ENCODE results near the gene ZFP36. TPM values are rescaled to one million over a fixed set of nuclear protein-coding genes. Genes with fewer than 3 reads are reported as not detected.

ZFP36 gene
- total RNA-seq, 1 donor from 2014 or later: 2.4 TPM

- DNase-seq: no peak
Observed at GRCh38 chr19:39405958-39406655, 540 bp upstream of the ZFP36 start.

GRCh38 chr19:39407410-39407659 lies 688 bp downstream of the ZFP36 start:
- no peak for DNase-seq

- peak; percentile 33 for DNase-seq
Observed at GRCh38 chr19:39407660-39408391, 1.2 kb downstream of the ZFP36 start.

GRCh38 chr19:39408392-39409207 lies 2.0 kb downstream of the ZFP36 start:
- peak; percentile 37 for DNase-seq

- peak; percentile 77 for DNase-seq
Observed at GRCh38 chr19:39409208-39410016, 2.8 kb downstream of the ZFP36 start.

- no peak for DNase-seq
Observed at GRCh38 chr19:39410017-39410830, 3.6 kb downstream of the ZFP36 start.

- no peak for DNase-seq
Observed at GRCh38 chr19:39410831-39411080, 4.1 kb downstream of the ZFP36 start.

GRCh38 chr19:39411081-39411831 lies 4.6 kb downstream of the ZFP36 start:
- DNase-seq: peak; percentile 51

- DNase-seq: peak; percentile 92
Observed at GRCh38 chr19:39411832-39412099, 5.1 kb downstream of the ZFP36 start.

GRCh38 chr19:39412100-39412866 lies 5.6 kb downstream of the ZFP36 start, which contains the start of gene PLEKHG2:
TSS of gene PLEKHG2 (plus strand) at chr19:39412669. CDS start at chr19:39414087, 1,418 bp downstream.
- peak; percentile 99 for DNase-seq

- no peak for DNase-seq
Observed at GRCh38 chr19:39412867-39413271, 6.2 kb downstream of the ZFP36 start.

GRCh38 chr19:39413272-39413910 lies 6.7 kb downstream of the ZFP36 start:
- DNase-seq: peak; percentile 75

GRCh38 chr19:39413911-39414608 lies 7.4 kb downstream of the ZFP36 start:
- DNase-seq: peak; percentile 63

GRCh38 chr19:39415111-39416046 lies 8.7 kb downstream of the ZFP36 start:
- no peak for DNase-seq

GRCh38 chr19:39416152-39417120 lies 9.8 kb downstream of the ZFP36 start:
- DNase-seq: no peak

GRCh38 chr19:39417463-39418181 lies 11.0 kb downstream of the ZFP36 start:
- DNase-seq: no peak

All from dermis blood vessel endothelial cell (primary cell).